ENCODE data around the gene FMN2.
"Not testable (repeated sequence)": the region's sequence is repeated elsewhere in the genome, so short reads cannot be mapped to it uniquely, and the experiment has no call there.

FMN2 gene

DNA sequence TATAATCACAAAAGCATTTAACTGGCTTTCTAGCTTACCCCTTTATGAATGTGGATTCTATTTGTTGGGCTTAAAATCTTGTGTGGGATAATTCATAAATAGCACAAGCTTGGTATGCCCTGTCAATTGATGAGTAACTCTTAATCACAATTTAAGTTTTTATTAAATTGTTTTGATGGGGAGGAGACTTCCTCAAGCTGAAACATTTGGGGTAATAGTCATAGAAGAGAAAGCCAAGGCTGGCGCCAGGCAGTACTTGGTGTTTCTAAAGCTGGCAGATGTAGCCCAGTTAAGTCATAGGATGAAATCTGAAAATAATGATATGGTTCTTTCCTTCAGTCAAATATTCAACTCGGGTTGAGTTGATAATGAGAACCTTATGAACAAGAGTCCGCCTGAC, 167.2 kb downstream of the FMN2 start:
- DNase-seq: no peak

- DNase-seq: not testable (repeated sequence)
Measured at GRCh38 chr1:240264494-240264893, 172.8 kb downstream of the FMN2 start.

DNA sequence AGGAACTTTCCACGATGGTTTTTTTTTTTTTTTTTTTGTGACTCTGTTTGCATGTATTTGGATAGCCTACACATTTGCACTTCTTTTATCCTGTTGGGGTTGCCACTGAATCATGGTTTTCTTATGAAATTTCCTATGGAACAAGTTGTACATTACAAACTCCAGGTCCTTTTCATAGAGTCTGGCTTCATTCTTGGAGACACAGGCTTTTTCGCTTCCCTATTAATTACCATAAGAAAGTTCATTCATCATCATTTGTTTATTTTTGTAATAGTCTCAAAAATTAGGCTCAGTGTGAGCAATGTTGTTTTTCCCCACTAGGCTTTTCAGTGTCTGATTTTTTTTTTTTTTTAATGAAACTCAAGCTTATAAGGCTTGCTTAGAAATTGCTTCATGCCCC, 179.4 kb downstream of the FMN2 start:
- no peak for DNase-seq

DNA sequence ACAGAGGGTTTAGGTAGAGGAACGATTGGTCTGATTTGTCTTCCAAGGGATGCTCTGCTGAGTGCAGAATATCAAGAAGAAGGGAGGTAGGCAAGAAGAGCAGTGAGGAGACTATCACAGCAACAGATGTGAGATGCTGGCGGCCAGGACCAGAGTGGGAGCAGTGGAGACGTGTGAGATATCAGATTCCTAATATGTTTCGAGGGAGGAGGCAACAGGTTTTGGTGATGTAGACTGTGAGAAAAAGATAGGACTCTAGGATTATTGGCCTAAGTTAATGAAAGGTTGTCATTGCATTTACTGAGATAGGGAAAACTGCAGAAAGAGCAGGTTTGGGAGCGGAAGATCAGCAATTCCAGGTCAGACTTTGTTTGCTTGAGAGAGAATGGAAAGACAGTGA, 182.9 kb downstream of the FMN2 start:
- DNase-seq: no peak

GRCh38 chr1:240275219-240275618, 183.5 kb downstream of the FMN2 start:
- DNase-seq: not testable (repeated sequence)

DNA sequence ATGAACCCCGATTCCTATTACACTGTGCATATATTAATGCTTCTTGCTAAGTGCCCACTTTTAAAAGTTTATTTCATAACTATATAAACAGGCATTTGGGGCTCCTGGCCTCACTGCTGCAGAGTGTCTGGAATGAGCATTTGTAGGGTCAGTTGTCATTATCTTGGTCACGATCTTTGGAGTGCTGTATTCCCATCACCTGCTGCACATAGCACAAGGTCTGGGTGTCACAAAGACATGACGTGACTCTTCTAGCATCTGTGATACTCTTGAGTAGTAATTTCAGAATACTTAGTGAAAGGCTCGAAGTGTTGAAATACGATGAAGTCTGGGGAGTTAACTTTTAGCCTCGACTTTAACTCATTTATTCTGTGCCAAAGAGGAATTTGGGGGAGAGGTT, 186.4 kb downstream of the FMN2 start:
- no peak for DNase-seq

DNA sequence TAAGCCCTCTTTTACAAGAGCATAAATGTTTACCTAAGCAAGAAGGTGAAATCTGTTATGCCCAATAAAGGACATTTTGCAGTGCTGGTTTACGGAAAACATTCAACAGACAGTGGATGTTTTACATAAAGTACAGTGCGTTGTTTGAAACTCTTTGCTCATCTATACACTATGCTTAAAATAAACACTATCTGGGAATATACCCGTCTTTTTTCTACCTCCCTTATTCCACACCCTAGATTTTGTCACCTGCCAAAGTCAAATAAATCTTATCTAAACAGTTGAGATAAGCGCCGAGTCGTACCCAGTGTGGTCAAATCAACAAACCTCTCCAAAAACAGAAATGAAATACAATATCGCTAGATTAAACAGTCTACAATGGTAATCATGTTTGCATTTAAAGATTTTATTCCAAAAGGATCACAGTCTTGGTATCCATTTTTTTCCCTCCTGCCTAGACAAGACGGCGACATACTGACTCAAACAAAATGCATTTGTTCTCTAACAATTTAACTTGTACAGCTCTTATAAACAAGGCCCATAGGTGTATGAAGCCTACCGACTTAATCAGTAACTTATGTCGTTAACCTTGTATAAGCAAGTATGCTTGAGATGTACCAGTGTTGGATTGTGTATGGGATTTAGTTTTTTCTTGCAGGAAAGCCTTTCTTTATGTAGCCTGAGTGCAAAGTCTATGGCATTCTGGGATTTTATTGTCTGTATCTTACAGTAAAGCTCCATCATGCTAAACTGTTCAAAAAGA, 189.1 kb downstream of the FMN2 start:
- no peak for DNase-seq

DNA sequence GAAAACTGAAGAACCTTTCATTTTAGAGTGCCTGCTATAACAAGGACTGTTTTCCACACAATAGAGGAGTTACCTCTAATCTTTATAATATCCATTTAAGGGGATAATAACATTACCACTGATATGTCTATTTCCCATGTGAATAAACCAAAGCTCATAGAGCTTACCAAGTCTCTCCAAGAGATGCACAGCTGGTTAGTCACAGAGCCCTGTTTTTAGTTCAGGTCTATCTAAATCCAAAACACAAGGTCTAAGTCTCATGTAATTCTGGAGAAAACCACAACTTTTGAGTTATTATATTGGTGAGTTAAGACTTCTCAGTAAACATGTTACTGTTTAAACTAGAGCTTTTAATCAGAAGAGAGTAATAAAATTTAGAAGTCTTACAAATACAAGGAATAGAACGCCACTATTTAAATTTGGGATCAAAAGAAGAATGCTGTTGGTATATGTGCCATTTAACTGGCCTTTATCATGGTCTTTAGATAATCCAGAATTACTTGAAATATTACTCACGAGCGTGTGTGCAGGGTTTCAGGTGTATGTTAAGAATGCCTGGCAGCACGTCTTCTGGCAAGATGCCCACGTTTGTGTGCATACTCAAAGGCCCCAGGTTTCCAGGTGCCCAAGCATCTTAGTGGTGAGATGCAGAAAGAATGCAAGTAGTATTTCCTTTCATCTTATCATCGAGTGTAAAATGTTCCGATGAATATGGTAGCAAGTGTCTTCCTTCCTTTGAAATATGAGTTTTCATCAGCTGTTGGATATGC, 190.6 kb downstream of the FMN2 start:
- peak; percentile 2 for DNase-seq

DNA sequence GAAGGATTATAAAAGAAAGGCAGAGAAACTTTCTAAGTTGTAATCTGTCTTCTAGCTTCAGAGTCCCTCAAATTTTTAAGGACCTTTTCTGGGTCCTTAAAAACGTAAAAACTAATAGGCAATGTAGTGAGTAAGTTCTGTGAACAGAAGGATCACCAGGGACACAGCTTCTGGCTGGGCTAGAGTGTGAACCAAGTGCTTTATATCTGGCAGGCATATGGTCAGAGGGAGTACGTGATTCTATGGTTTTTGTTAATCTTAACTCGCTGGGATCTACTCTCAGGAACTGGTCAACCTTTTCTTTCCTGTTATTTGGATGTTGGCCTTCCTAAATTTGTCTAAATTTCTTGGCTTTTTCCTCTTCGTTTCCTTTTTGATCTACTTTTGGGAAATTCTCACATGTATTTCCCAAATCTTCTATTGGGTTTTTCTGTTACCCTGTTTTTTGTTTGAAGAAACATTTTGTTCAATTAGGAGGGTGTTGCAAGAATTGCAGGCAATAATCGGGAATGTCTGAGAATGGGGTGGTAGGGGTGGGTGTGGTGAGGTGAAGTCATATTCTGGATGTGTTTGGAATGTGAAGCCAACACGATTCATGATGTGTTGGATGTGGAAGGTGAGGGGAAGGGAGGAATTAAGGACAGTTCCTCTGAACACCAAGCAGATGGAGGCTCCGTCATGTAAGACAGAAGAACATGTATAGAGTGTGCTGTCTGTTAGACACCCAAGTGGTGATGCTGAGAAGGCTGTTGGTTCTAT, 193.2 kb downstream of the FMN2 start:
- DNase-seq: no peak

DNA sequence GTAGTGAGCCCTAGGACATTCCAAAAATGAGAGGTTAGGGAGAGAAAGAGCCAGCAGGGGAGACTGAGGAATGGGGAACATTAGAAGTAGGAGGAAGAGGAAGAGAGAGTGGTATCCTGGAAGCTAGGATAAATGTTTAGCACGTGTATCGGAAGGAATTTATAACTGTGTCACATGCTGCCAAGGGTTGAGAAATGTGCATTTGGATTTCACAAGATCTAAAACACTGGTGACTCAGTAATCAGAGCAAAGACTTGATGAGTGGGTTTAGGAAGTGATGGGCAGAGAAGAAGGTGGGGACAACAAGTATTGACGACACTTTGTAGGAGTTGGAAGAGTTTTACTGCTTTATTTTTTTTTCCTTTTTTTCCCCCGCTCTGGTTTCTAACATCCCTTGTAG, 193.9 kb downstream of the FMN2 start:
- no peak for DNase-seq

DNA sequence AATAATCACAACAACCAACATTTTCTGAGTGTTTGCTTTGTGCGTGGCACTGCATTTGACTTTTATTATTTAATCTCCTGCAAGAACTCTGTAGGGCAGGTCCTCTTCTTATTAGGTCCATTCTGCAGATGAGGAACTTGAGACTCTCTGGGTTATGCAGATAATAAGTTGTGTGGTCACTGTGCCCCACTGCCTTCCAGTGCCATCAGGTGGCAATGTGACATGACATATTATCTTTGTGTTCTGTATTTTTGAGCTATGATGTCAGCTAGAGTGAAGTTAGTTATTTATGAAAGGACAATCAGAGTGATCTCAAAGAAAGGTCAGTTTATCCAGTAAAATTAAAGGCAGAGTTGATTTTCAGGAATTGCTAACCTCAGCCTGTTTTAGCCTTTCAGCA, 196.0 kb downstream of the FMN2 start:
- DNase-seq: no peak

- DNase-seq: no peak
Measured at GRCh38 chr1:240293706-240294105, 202.0 kb downstream of the FMN2 start.

DNA sequence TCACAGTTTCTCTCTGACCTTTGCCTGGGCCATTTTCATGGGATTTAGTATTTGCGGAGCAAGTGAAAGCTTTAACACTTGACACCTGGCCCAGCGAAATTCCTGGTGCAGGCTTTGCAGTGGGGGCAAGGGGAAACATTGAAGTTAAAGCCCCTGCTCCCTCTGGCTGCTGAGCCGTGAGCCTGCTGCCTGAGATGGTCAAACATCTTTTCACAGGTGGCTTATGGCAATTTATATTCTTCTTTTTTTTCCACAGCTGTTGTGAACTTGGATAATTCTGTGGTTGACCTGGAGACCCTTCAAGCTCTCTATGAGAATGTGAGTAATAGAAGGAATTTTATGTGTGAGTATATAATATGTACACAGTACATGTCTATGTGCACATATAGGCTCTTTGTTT, 202.9 kb downstream of the FMN2 start:
- no peak for DNase-seq

GRCh38 chr1:240295811-240296210, 204.1 kb downstream of the FMN2 start:
- no peak for DNase-seq

DNA sequence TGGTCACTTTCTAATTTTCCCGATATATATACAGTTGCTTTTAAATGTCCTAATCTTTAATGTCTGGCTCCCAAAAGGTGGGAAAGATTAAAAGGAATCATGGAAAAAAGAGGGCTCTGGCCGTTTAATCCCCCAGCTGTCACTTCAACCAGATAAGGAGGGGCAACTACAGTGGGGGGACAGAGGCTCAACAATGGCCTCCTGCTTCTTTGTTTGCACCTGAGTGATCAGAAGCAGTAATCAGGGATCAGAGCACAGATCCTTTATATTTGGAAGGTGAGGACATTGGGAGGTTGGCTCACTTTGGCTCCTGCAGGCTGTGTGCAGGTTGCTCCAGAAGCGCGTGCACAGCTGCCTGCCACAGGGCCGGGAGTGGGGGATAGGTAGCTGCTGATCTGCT, 212.8 kb downstream of the FMN2 start:
- DNase-seq: no peak

- no peak for DNase-seq
Measured at GRCh38 chr1:240306673-240307072, 215.0 kb downstream of the FMN2 start.

GRCh38 chr1:240308096-240308495, 216.4 kb downstream of the FMN2 start:
- DNase-seq: no peak

GRCh38 chr1:240309769-240310168, 218.1 kb downstream of the FMN2 start:
- no peak for DNase-seq

- DNase-seq: no peak
Measured at GRCh38 chr1:240310226-240310925, 218.7 kb downstream of the FMN2 start.

- DNase-seq: no peak
Measured at GRCh38 chr1:240312872-240313271, 221.2 kb downstream of the FMN2 start.

DNA sequence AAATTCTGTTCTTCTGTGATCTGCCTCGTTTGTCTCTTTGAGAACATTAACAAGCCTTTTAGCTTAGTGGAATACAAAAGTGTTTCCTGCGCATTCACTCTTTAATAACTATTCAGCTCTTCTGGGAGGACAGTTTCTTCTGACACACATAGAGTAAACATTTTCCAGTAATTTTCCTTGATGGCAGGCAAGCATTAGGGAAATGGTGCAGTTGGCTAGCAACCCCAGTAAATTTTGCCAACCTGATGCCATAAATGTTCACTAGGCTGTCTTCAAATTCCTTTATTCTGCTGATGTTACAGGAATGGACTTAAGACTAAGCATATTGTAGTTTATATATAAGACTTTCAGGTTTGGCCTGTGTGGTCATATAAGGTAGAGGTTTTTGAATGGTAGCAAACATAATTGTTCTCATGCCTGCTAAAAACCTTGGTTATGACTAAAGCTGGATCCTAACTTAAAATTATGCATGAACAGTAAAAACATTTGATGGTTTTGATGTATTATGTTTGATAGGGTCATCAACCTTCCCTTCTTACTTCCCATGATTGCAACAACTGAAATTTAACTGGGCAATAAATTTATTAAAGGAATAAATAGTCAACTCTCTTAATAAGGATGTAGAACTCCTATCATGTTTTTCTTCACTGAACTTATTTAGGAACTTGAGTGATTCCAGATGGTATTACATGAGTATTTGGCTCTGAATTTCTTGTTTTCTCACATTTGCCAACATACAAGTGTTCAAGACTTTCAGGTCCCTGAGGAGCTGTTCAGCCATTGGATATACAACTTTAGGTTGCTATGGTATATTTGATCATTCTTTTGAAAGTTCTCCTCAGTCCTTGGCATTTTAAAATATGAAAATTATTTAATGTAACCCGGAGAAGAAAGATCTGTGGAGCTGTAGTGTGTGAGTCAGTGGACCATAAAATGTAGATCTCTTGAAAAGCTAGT, 223.4 kb downstream of the FMN2 start:
- DNase-seq: no peak

- no peak for DNase-seq
Measured at GRCh38 chr1:240319998-240320397, 228.3 kb downstream of the FMN2 start.

All from DMS79 (cell line).